BE2C (cell line): Measurements from ENCODE around the gene APOBEC3A.

Source experiments
- DNase-seq: peaks from one replicate; pipeline ENCODE4 v3.0.0-alpha.2; 2020
- H3K27me3 ChIP-seq: fragments of 250-450 bp; sonication (Bioruptor Pico); 2 replicates; pipeline ENCODE4 v1.5.1; 2020; ENCODE audit warnings: mild to moderate bottlenecking
- H3K36me3 ChIP-seq: fragments of 250-450 bp; sonication (Bioruptor Pico); 2 replicates; pipeline ENCODE4 v1.5.1; 2020; ENCODE audit warnings: mild to moderate bottlenecking
- H3K4me1 ChIP-seq: fragments of 250-450 bp; sonication (Bioruptor Pico); 2 replicates; pipeline ENCODE4 v1.5.1; 2020
- H3K4me3 ChIP-seq: 2 replicates; pipeline ENCODE4 v1.5.1; 2011; ENCODE audit warnings: low read depth, low read length
- H3K9me3 ChIP-seq: fragments of 250-450 bp; sonication (Bioruptor Pico); 2 replicates; pipeline ENCODE4 v1.5.1; 2020
- CTCF ChIP-seq: IDR thresholded peaks from 2 replicates; pipeline ENCODE4 v1.5.1; 2012; ENCODE audit warnings: mild to moderate bottlenecking, low read depth, low read length

The APOBEC3A gene

DNA sequence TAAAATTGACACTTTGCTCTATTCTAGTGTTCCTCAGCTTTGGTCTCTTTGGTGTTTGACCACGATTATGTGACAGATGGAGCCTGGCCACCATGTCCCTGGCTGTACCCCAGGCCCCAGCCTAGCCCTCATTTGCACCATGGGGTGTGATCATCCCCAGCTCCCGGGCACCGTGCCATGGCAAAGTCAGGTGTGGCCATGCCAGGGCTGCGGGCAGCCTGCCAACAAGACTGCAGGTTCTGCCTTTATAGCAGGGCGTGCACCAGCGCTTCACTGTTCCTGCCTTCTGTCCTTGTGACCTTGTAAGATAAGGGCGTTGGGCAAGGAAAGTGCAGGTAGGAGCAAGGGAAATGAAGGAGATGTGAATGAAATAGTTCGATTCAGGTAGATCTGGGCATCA, 22.4 kb upstream of the APOBEC3A start:
- Histone ChIP-seq H3K9me3 (no peaks in the 10 kb centered on the region), H3K4me1 (no peaks in the 10 kb centered on the region; the same call in 1 of the 2 replicates), H3K4me3 (no peak overlapping the region), H3K27me3 (no peaks in the 10 kb centered on the region), H3K36me3 (no peaks in the 10 kb centered on the region)
- no peak for TF ChIP-seq CTCF
- DNase-seq: peak; percentile 51

- no peak for DNase-seq
- Histone ChIP-seq H3K4me1 (no peaks in the 10 kb centered on the region; the same call in 1 of the 2 replicates), H3K4me3 (no peak overlapping the region), H3K9me3 (no peaks in the 10 kb centered on the region), H3K27me3 (no peaks in the 10 kb centered on the region), H3K36me3 (no peaks in the 10 kb centered on the region)
- no peak for TF ChIP-seq CTCF
These were observed 21.8 kb upstream of the APOBEC3A start for GRCh38 chr22:38935616-38936015.

GRCh38 chr22:38936562-38936961, 20.8 kb upstream of the APOBEC3A start:
- no peak for DNase-seq
- TF ChIP-seq CTCF: no peak
- no peaks in the 10 kb centered on the region for H3K36me3 ChIP-seq

DNA sequence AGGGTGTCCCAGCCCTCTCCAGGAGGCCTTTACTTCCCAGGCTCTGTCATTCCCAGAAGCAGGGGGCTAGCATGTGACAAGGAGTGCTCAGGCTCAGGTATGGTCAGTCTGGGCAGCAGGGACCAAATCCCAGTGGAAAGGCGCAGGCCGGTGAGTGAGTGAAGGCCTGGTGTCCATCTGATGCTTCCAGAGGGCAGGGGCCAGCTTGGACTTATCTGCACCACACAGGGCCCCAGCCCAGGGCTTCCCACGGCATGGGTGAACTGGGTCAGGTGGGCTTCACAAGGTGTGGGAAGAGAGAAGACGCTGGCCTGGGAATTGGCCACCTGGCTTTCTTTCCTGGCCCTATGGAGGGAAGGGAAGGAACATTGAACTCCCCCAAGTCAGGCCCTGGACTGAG, 20.4 kb upstream of the APOBEC3A start:
- no peak for TF ChIP-seq CTCF
- Histone ChIP-seq H3K27me3 (no peaks in the 10 kb centered on the region), H3K9me3 (no peaks in the 10 kb centered on the region), H3K36me3 (no peaks in the 10 kb centered on the region), H3K4me3 (no peak overlapping the region), H3K4me1 (no peaks in the 10 kb centered on the region; the same call in 1 of the 2 replicates)
- no peak for DNase-seq

More at GRCh38 chr22:38936562-38936961, 20.8 kb upstream of the APOBEC3A start:
- no peaks in the 10 kb centered on the region for H3K9me3 ChIP-seq
- no peak overlapping the region for H3K4me3 ChIP-seq
- H3K4me1 ChIP-seq: no peaks in the 10 kb centered on the region; the same call in 1 of the 2 replicates
- no peaks in the 10 kb centered on the region for H3K27me3 ChIP-seq

DNA sequence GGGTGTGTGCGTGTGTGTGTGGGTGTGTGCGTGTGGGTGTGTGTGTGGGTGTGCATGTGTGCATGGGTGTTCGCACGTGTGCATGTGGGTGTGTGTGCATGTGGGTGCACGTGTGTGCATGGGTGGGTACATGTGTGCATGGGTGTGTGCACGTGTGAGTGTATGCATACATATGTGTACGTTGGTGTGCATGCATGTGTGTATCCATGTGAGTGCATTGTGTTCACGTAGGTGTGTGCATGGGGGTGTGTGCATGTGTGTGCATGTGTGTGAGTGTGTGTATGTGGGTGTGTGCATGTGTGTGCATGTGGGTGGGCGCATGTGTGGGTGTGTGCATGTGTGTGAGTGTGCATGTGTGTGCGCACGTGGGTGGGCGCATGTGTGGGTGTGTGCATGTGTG, 19.9 kb upstream of the APOBEC3A start:
- Histone ChIP-seq H3K9me3 (no peaks in the 10 kb centered on the region), H3K36me3 (no peaks in the 10 kb centered on the region), H3K27me3 (no peaks in the 10 kb centered on the region), H3K4me1 (no peaks in the 10 kb centered on the region; the same call in 1 of the 2 replicates), H3K4me3 (no peak overlapping the region)
- no peak for TF ChIP-seq CTCF
- DNase-seq: no peak

DNA sequence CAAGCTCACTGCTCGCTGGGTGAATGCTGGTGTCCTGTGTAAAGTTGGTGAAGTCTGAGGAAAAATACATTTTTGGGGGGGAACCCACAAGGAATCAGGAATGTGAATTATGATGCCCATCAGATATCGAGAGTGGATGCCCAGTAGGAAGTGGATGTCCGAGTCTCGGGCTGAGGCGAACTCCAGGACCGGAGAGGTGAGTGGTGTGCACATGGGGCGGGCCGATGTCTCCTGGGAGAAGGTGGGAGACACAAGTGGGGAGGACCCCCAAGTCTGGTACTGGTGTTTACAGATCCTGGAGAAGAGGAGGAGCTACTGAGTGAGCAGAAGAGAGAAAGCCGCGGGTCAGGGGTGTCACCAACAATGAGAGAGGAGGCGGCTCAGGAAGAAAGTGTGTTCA, 19.2 kb upstream of the APOBEC3A start:
- H3K9me3 ChIP-seq: no peaks in the 10 kb centered on the region
- H3K27me3 ChIP-seq: no peaks in the 10 kb centered on the region
- TF ChIP-seq CTCF: no peak
- no peaks in the 10 kb centered on the region; the same call in 1 of the 2 replicates for H3K4me1 ChIP-seq
- no peak overlapping the region for H3K4me3 ChIP-seq
- DNase-seq: no peak
- H3K36me3 ChIP-seq: no peaks in the 10 kb centered on the region
